Measurements from ENCODE around the gene TREM2. TPM values are rescaled to one million over a fixed set of nuclear protein-coding genes. Genes with fewer than 3 reads are reported as not detected.

Gene TREM2
- total and polyA plus RNA-seq, 2 experiments from 2014 or later, result not detected

GRCh38 chr6:41164551-41165120, 1.7 kb upstream of the TREM2 start:
- H3K4me2 ChIP-seq (ENCODE audit: unreplicated experiment), result no peak overlapping the region
- no peaks in the 10 kb centered on the region for H3K36me3 ChIP-seq (ENCODE audit: low read depth)
- H3K9me2 ChIP-seq (ENCODE audit: insufficient read depth), result no peaks in the 10 kb centered on the region
- no peaks in the 10 kb centered on the region for H3F3A ChIP-seq (ENCODE audit: insufficient read depth)
- no peaks in the 10 kb centered on the region for H3K79me2 ChIP-seq (ENCODE audit: insufficient read depth)
- H3K4me3 ChIP-seq, result no peak overlapping the region
- no peak overlapping the region for H2AFZ ChIP-seq
- WGBS, 2 experiments (ENCODE audit: low coverage in 1 of 2, low lambda C conversion rate in 2 of 2, missing lambda C conversion rate in 2 of 2), result 77 to 78% methylated on average over 4 of the region's 4 CpGs
- no peaks in the 10 kb centered on the region for H3K27me3 ChIP-seq (replicated peaks; ENCODE audit: insufficient read depth)
- H3K27ac ChIP-seq, result no peak overlapping the region
- TF ChIP-seq EZH2 (IDR thresholded peaks at IDR 0.05; ENCODE audit: insufficient read depth, poor library complexity, severe bottlenecking) (no peak), EZH2phosphoT487 (IDR thresholded peaks at IDR 0.05; ENCODE audit: insufficient read depth, low read depth) (no peak)
- H3K4me1 ChIP-seq (ENCODE audit: insufficient read depth), result no peaks in the 10 kb centered on the region
- no peaks in the 10 kb centered on the region for H4K20me1 ChIP-seq (ENCODE audit: insufficient read depth)
- in situ Hi-C loops (cut with MboI), result no loop called here
- DNase-seq, result no peak
- no peaks in the 10 kb centered on the region for H3K9me3 ChIP-seq (ENCODE audit: low read depth)
- H3K9ac ChIP-seq, result no peak overlapping the region

GRCh38 chr6:41163419-41163717, 452 bp upstream of the TREM2 start:
- Histone ChIP-seq H3F3A (ENCODE audit: insufficient read depth) (no peaks in the 10 kb centered on the region), H4K20me1 (ENCODE audit: insufficient read depth) (no peaks in the 10 kb centered on the region), H3K27me3 (replicated peaks; ENCODE audit: insufficient read depth) (no peaks in the 10 kb centered on the region), H3K4me3 (no peak overlapping the region), H3K79me2 (ENCODE audit: insufficient read depth) (no peaks in the 10 kb centered on the region), H2AFZ (no peak overlapping the region), H3K27ac (no peak overlapping the region), H3K36me3 (ENCODE audit: low read depth) (no peaks in the 10 kb centered on the region), H3K4me2 (ENCODE audit: unreplicated experiment) (no peak overlapping the region), H3K9me3 (ENCODE audit: low read depth) (no peaks in the 10 kb centered on the region), H3K4me1 (ENCODE audit: insufficient read depth) (no peaks in the 10 kb centered on the region), H3K9ac (no peak overlapping the region), H3K9me2 (ENCODE audit: insufficient read depth) (no peaks in the 10 kb centered on the region)
- in situ Hi-C loops (cut with MboI), result no loop called here
- DNase-seq, result no peak
- TF ChIP-seq EZH2phosphoT487 (IDR thresholded peaks at IDR 0.05; ENCODE audit: insufficient read depth, low read depth) (no peak), EZH2 (IDR thresholded peaks at IDR 0.05; ENCODE audit: insufficient read depth, poor library complexity, severe bottlenecking) (no peak)
- WGBS, 2 experiments (ENCODE audit: low coverage in 1 of 2, low lambda C conversion rate in 2 of 2, missing lambda C conversion rate in 2 of 2), result 46 to 64% methylated on average over 1 of the region's 1 CpG

- H3K4me2 ChIP-seq (ENCODE audit: unreplicated experiment), result no peak overlapping the region
- H3K27me3 ChIP-seq (replicated peaks; ENCODE audit: insufficient read depth), result no peaks in the 10 kb centered on the region
- DNase-seq, result no peak
- H3K9me3 ChIP-seq (ENCODE audit: low read depth), result no peaks in the 10 kb centered on the region
- TF ChIP-seq EZH2phosphoT487 (IDR thresholded peaks at IDR 0.05; ENCODE audit: insufficient read depth, low read depth) (no peak), EZH2 (IDR thresholded peaks at IDR 0.05; ENCODE audit: insufficient read depth, poor library complexity, severe bottlenecking) (no peak)
- H4K20me1 ChIP-seq (ENCODE audit: insufficient read depth), result no peaks in the 10 kb centered on the region
- no peaks in the 10 kb centered on the region for H3F3A ChIP-seq (ENCODE audit: insufficient read depth)
- H3K36me3 ChIP-seq (ENCODE audit: low read depth), result no peaks in the 10 kb centered on the region
- H3K9me2 ChIP-seq (ENCODE audit: insufficient read depth), result no peaks in the 10 kb centered on the region
- WGBS, 2 experiments (ENCODE audit: low coverage in 1 of 2, low lambda C conversion rate in 2 of 2, missing lambda C conversion rate in 2 of 2), result 49 to 51% methylated on average over 13 of the region's 13 CpGs
- no peak overlapping the region for H3K9ac ChIP-seq
- no peak overlapping the region for H3K4me3 ChIP-seq
- H3K79me2 ChIP-seq (ENCODE audit: insufficient read depth), result no peaks in the 10 kb centered on the region
- no peak overlapping the region for H2AFZ ChIP-seq
- H3K27ac ChIP-seq, result no peak overlapping the region
- H3K4me1 ChIP-seq (ENCODE audit: insufficient read depth), result no peaks in the 10 kb centered on the region
- in situ Hi-C loops (cut with MboI), result no loop called here
Observed at GRCh38 chr6:41161851-41162552, 914 bp downstream of the TREM2 start.

GRCh38 chr6:41161380-41161779, 1.5 kb downstream of the TREM2 start:
- DNase-seq, result no peak
- Histone ChIP-seq H3K9me3 (ENCODE audit: low read depth) (no peaks in the 10 kb centered on the region), H4K20me1 (ENCODE audit: insufficient read depth) (no peaks in the 10 kb centered on the region), H2AFZ (no peak overlapping the region), H3K36me3 (ENCODE audit: low read depth) (no peaks in the 10 kb centered on the region), H3K79me2 (ENCODE audit: insufficient read depth) (no peaks in the 10 kb centered on the region), H3K4me1 (ENCODE audit: insufficient read depth) (no peaks in the 10 kb centered on the region), H3K9me2 (ENCODE audit: insufficient read depth) (no peaks in the 10 kb centered on the region), H3K27me3 (replicated peaks; ENCODE audit: insufficient read depth) (no peaks in the 10 kb centered on the region), H3F3A (ENCODE audit: insufficient read depth) (no peaks in the 10 kb centered on the region), H3K4me2 (ENCODE audit: unreplicated experiment) (no peak overlapping the region), H3K27ac (no peak overlapping the region), H3K9ac (no peak overlapping the region), H3K4me3 (no peak overlapping the region)
- TF ChIP-seq EZH2phosphoT487 (IDR thresholded peaks at IDR 0.05; ENCODE audit: insufficient read depth, low read depth) (no peak), EZH2 (IDR thresholded peaks at IDR 0.05; ENCODE audit: insufficient read depth, poor library complexity, severe bottlenecking) (no peak)
- in situ Hi-C loops (cut with MboI), result no loop called here
- 73 to 80% methylated on average over 10 of the region's 10 CpGs for WGBS, 2 experiments (ENCODE audit: low coverage in 1 of 2, low lambda C conversion rate in 2 of 2, missing lambda C conversion rate in 2 of 2)

All from GM23248 (cell line).